Stimulated activated CD8-positive, alpha-beta memory T cell treated with anti-CD3 and anti-CD28 coated beads, Interleukin-4, amount 100 ng/mL, for 1 hour (primary cell): ENCODE measurements around the gene PRELID1.
"Not testable (repeated sequence)": the region's sequence is repeated elsewhere in the genome, so short reads cannot be mapped to it uniquely, and the experiment has no call there.

Source experiments
- DNase-seq, 2 donors: peaks; one replicate each; pipeline ENCODE4 v3.0.0-alpha.2; 2020; ENCODE audit warnings: low read depth in 2 of 2, low spot score in 1 of 2

Gene PRELID1, protein sequence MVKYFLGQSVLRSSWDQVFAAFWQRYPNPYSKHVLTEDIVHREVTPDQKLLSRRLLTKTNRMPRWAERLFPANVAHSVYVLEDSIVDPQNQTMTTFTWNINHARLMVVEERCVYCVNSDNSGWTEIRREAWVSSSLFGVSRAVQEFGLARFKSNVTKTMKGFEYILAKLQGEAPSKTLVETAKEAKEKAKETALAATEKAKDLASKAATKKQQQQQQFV

DNA sequence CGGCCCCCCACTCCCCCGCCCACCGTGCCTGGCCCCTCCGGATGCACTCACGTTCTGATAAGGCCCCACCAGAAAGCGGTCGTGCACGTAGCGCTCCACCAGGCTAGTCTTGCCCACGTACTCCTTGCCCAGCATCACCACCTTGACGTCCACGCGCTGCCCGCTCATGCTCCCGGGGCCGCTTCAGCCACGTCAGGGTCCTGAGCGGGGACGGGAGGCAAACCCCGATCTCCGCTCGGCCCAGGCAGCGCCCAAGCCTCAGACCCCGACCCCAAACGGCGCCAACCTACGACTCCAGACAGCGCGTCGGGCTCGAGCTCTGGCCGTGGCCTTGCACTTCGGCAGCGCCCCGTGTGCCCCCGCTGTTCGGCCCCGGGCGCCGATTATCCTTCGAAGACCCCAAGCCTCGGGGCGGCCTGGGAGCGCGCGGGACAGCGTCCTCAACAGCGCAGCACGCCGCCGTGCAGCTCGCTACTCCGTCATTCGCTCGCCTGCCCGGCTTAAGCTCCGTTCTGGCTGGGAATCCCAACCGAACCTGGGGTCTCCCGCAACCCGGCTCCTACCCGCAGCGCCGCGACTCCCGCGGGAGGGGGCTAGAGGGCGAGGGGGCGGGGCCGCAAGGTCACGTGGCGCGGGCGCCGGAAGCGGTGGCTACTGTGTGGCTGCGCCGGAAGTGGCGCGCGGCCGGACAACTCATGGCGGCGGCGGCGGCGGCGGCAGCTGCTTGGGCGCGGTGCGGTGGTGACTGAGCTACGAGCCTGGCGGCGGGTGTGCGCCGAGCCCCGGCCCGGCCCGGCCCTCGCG is at the start of gene PRELID1, which contains the start of gene RAB24:
Gene PRELID1, plus strand, starts transcription at position 679 of the 804 bp plus-strand sequence. CDS start 187 bp downstream, outside the sequence.
Gene RAB24, minus strand, starts transcription at position 599 of the 804 bp plus-strand sequence. Its CDS starts 431 bp downstream, at position 168.
- DNase-seq = peak; percentile 78 to 84

DNA sequence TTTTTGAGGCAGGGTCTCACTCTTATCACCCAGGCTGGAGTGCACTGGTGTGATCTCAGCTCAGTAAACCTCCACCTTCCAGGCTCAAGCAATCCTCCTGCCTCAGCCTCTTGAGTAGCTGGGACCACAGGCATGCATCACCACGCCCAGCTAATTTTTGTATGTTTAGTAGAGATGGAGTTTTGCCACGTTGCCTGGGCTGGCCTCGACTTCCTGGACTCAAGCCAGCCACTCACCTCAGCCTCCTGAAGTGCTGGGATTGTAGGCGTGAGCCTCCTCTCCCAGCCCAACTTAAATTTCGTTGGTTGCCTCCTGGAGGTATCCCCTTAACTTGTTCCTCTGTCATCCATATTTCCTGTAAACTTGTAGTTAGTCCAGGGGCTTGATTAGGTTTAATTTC is 47.3 kb upstream of the PRELID1 start:
- DNase-seq = no peak

DNA sequence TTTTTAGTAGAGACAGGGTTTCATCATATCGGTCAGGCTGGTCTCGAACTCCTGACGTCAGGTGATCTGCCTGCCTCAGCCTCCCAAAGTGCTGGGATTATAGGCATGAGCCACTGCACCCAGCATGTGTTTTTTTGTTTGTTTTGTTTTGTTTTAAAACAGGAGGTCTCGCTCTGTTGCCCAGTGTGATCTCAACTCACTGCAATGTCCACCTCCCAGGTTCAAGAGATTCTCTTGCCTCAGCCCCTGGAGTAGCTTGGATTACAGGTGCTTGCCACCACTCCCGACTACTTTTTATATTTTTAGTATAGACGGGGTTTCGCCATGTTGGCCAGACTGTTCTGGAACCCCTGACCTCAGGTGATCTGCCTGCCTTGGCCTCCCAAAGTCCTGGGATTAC is 44.9 kb upstream of the PRELID1 start:
- DNase-seq = not testable (repeated sequence)

DNA sequence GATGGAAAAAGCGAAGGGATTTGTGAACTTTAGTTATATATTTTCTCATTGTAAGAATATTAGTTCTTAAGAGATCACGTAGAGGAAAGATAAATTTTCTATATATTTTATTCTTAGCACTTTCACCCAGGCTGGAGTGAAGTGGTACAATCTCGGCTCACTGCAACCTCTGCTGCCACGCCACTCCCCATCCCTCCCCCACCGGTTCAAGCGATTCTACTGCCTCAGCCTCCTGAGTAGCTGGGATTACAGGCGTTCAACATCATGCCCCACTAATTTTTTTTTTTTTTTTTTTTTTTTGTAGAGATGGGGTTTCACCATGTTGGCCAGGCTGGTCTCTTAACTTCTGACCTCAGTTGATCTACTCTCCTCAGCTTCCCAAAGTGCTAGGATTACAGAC is 42.6 kb upstream of the PRELID1 start:
- DNase-seq = no peak

DNA sequence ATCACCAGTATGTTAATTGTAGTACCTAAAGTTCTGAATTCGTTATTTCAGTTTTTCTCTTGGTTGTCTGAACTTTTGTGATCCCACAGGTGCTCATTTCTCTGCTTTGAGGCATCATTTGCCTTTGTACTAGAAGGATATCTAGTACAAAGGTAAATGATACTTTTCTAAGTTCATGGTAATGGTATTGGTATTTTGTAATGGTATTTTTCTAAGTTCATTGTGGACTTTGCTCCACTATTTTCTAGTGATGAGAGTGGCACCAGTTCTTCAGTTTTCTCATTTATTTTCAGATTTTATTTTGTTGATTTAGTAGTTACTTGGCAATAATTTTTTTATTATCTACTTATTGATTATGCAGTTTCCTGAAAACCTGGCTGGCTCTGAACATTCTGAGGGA is 42.1 kb upstream of the PRELID1 start:
- DNase-seq = no peak

DNA sequence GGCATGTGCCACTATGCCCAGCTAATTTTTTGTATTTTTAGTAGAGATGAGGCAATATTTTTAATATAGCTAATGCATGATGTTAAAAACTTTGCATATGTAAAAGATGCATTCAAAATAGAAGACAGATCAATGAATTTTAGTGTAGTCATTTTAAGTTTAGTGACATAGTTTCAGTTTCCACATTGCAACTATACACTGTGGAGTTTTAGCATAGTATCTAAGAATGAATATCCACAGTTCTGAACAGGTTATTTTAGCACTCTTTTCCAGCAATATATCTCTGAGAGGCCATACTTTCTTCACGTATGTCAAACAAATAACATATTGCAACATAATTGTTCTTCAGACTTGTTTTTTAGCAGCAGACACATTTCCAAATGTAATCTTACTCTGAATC is 39.4 kb upstream of the PRELID1 start:
- no peak for DNase-seq

DNA sequence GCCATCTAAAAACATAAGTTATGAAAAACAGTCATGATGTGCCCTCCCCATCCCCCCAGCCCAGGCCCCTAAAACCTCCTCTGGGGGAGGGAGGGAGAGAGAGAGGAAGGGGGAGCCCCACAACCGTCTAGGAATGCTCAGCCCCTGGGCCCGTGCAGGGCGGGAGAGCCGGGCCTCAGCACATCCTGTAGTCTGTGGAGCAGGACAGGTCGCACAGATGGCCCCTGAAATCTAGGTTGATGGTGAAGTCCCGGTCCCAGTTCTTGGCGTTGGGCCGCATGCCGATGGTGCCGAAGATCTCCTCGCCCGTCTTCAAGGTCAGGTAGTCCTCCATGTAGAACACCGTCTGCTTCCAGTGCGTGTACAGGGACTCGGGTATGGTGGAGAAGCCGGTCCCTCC is 38.2 kb upstream of the PRELID1 start:
- DNase-seq = no peak

DNA sequence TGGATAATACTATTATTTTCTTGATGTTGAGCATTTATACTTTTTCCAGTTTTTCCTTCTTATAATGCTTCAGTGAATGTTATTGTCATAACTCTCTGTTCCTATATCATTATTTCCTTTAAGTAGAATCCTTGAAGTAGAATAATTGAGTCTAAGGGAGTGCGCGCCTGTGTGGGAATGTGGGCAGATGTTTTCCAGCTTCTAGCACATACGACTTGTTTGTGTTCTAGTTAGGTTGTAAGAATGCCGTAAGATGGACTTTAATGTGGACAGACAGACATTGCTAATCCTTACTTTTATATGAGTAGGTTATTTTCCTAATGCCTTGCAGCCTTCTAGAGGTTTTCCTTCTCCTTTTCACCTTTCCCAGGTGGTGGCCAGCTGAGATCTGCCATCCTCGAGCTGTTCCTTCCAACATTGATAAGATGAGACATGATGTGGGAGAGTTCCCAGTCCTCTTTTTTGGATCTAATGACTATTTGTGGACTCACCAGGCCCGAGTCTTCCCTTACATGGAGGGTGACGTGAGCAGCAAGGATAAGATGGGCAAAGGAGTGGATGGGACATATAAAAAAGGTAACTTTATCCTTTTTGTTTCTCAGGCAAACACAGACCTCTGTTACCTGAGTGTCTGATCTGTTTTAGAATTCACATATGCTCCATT is 34.2 kb upstream of the PRELID1 start:
- no peak for DNase-seq

DNA sequence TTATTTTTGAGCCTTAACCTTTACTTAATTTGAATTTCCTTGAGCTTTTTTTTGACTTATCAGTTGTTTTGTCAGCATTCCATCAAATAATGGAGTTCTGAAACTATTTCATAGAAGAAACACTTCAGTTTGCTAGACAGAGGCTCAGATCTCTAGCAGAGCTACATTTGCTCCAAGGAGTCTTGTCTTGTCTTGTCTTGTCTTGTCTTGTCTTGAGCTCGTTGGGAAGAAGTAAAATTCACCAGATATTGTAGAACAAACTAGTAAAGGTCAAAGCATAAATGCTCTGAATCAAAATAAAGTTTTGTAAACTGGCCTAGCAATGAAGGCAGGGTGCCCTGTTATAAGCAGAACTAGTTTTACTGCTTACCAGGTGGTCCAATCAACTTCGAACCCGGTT is 33.6 kb upstream of the PRELID1 start:
- no peak for DNase-seq

DNA sequence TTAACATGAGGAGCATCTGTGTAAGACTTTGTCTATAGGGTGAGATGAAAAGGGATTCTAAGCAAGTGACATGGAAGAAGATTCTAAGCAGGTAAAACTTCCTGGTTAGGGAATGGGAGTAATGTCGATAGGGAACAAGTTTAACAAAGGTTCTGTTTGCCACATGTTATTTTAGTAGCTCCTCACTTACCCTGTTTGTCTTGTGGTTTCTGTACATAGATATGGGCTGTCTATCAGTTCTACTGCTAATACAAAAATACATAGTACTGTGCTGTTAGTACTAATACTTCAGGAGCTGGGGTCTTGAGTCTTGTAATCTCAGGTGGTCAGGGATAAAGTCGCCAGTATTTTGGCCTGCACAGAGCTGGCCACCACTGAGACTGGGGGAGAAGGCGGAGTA is 32.9 kb upstream of the PRELID1 start:
- no peak for DNase-seq

DNA sequence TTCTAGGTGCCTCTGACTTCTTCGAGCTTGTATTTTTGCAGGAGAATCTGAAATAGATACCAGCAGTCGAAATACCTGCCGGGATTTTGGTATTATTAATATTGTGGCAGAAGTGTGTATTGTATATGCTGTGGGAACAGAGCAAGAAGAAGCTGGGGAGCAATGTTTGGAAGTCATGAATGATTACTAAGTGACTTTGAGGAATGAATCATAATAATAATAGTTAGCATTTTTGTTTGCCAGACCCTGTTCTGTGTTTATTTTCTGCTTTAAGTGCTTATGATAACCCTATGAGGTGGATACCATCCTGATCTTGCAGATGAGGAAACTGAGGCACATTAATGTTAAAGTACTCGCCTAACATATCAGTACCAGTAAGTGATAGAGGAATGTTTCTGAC is 32.5 kb upstream of the PRELID1 start:
- DNase-seq = no peak

DNA sequence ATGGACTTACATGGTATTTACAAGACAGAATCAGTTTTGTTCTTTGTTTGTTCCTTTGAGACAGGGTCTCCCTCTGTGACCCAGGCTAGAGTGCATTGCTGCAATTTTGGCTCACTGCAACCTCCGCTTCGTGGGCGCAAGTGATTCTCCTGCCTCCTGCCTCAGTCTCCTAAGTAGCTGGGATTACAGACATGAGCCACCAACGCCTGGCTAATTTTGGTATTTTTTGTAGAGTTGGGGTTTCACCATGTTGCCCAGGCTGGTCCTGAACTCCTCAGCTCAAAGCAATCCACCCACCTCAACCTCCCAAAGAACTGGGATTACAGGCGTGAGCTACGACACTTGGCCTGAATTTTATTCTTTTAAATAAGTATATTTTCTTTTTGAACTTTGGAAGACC is 27.7 kb upstream of the PRELID1 start:
- no peak for DNase-seq

DNA sequence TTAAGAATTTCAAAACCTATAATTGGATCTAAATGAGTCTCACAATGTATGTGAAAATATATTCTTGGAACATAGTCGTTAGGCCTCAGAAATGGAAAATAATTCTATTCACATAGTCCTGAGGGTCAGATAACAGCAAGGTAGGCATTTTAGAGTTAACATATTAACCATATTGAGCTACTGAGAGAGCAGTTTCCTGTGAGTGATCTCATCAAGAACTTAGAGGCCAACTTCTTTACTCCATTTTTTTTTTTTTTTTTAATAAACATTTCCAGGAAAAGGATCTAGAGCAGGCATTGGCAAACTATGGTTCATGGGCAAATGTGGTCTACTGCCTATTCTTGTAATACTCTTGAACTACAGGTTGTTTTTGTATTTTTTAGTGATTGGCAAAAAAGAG is 26.7 kb upstream of the PRELID1 start:
- DNase-seq = no peak

DNA sequence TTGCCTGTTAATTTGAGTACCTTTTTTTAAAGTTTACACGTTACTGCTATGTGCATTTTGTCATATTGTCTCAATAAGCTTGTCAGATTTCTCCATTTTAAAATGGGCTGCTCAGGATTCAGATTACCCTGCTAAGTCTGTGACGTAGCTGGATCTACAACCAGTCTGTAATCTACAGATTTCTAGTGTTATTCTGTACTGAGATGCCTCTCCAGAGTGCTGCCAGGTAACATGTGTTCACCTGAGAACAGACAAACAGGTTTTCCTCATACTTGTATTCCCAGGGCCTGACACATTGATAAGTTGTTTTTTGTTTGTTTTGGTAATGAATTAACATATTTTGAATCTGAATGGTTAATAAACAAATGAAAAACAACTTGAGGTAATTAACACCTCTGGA is 15.4 kb upstream of the PRELID1 start:
- DNase-seq = no peak

DNA sequence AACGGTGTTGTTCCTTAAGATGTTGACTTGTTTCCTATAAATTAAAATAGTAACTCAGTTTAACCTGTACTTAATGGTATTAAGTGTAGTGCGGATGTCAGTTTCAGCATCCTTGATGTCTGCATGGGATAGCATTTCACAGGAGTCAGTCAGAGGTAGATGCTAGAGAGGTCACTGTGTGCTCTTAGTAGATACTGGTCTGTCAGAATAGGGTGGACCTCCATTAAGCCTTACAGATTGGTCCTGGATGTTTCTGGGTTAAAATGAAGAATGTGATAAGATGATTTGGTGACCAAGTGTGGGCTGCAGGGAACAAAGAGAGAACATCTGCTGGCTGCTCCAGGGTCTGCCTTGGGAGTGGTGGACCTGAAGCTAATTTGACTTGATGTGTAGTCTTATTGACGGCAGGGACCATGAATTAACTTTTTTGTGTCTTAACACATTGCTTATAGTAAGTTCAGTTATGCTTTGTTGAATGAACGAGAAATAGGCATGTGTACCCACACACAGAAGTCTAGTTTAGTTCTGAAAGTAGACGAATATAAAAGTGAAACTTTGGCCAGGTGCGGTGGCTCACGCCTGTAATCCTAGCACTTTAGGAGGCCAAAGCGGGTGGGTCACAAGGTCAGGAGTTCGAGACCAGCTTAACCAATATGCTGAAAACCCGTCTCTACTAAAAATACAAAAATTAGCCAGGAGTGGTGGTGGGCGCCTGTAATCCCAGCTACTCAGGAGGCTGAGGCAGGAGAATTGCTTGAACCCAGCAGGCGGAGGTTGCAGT is 12.6 kb upstream of the PRELID1 start:
- DNase-seq = no peak

DNA sequence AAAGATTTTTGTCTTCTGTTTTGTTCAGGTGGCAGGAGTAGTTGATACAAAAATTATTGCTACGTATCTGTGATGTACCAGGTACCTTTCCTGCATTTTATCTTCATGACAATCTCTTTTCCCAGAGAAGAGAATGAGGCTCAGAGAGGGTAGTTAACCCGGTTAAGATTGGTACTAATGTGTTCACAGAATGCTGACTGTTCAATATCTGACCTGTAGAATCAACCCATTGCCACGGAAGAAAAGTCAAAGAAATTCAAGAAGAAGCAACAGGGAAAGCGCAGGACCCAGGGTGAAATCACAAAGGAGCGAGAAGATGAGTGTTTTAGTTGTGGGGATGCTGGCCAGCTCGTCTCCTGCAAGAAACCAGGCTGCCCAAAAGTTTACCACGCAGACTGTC is 11.9 kb upstream of the PRELID1 start:
- DNase-seq = no peak

DNA sequence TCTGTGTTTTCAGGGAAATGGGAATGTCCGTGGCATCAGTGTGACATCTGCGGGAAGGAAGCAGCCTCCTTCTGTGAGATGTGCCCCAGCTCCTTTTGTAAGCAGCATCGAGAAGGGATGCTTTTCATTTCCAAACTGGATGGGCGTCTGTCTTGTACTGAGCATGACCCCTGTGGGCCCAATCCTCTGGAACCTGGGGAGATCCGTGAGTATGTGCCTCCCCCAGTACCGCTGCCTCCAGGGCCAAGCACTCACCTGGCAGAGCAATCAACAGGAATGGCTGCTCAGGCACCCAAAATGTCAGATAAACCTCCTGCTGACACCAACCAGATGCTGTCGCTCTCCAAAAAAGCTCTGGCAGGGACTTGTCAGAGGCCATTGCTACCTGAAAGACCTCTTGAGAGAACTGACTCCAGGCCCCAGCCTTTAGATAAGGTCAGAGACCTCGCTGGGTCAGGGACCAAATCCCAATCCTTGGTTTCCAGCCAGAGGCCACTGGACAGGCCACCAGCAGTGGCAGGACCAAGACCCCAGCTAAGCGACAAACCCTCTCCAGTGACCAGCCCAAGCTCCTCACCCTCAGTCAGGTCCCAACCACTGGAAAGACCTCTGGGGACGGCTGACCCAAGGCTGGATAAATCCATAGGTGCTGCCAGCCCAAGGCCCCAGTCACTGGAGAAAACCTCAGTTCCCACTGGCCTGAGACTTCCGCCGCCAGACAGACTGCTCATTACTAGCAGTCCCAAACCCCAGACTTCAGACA is 9.6 kb upstream of the PRELID1 start:
- DNase-seq = no peak

DNA sequence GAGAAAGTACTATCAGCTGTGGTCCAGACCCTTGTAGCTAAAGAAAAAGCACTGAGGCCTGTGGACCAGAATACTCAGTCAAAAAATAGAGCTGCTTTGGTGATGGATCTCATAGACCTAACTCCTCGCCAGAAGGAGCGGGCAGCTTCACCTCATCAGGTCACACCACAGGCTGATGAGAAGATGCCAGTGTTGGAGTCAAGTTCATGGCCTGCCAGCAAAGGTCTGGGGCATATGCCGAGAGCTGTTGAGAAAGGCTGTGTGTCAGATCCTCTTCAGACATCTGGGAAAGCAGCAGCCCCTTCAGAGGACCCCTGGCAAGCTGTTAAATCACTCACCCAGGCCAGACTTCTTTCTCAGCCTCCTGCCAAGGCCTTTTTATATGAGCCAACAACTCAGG is 9.0 kb upstream of the PRELID1 start:
- no peak for DNase-seq

DNA sequence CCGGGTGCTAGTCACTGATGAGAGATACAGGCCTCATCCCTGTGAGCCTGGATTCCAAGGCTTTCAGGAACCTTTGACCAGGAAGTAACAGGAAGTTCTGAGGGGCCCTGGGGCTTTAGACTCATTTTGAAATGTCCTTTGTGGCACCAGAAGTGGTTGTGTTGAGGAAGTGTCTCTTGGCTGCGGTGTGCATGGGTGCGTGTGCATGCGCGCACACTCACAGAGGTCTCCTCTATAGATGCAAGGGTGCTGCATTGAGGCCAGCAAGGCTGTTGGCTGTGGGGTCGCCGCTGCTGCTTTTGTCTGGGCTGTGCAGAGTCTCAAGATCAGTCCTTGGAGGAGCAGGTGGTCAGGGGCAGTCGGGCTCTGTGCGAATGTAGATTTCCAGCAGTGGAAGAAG is 7.7 kb upstream of the PRELID1 start:
- DNase-seq = no peak

DNA sequence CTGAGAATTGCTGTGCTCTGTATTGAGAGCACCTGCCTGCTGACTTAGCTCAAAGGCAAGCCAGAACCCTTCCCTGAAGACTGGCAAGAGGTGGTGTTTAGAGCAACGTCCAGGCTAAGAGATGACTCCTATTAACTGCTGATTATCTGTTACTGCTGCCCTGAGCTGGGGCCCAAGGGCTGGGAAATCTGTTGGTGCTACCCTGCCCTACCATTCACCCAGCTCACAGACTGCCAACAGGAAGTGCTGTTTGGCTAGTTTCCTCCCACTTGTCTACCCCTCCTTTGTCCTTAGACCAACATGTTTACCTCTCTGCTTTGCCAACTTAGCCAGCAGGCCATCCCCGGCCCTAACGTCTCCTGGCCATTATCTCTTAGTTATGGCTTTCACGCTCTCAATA is 7.0 kb upstream of the PRELID1 start:
- DNase-seq = no peak

DNA sequence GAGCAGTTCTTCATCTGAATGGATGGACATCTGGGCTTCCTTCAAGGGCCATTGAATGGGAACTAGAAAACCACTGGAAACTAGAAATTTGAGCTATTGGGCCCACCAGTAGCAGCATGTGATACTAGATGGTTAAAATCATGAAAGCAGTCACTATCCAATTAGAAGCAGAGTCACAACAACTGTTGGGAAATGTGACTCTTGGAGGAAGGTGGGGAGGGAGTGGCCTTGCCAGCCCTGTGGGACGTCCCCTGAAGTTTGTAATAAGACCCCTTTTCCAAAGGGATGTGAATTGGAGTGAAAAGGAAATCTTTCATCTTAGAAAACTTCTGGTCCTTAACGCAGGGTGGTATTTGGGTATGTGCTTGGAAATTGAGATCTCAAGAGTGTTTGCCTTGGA is 5.7 kb upstream of the PRELID1 start:
- no peak for DNase-seq
